Dendritic cell treated with granulocyte-macrophage colony-stimulating factor and Interleukin-4, amounts not matched to agents 40 ng/mL and 50 ng/mL, for 4 days (primary cell): Measurements from ENCODE around the gene MACROD1.
"Not testable (repeated sequence)": the region's sequence is repeated elsewhere in the genome, so short reads cannot be mapped to it uniquely, and the experiment has no call there.

ENCODE experiments used
- H3K27ac Mint-ChIP-seq: one replicate; pipeline ENCODE4 v1.8.0; 2022; ENCODE audit warnings: mild to moderate bottlenecking, mixed read lengths
- H3K27me3 Mint-ChIP-seq: one replicate; pipeline ENCODE4 v1.8.0; 2022; ENCODE audit warnings: mild to moderate bottlenecking, mixed read lengths
- H3K36me3 Mint-ChIP-seq: one replicate; pipeline ENCODE4 v1.8.0; 2022; ENCODE audit warnings: low read depth, mixed read lengths
- H3K4me1 Mint-ChIP-seq: one replicate; pipeline ENCODE4 v1.8.0; 2022; ENCODE audit warnings: low read depth, mixed read lengths
- H3K4me3 Mint-ChIP-seq: one replicate; pipeline ENCODE4 v1.8.0; 2022; ENCODE audit warnings: mild to moderate bottlenecking, moderate library complexity, mixed read lengths
- H3K9me3 Mint-ChIP-seq: one replicate; pipeline ENCODE4 v1.8.0; 2022; ENCODE audit warnings: mixed read lengths
- intact Hi-C: fragments of 100-400 bp; cut with micrococcal nuclease; formaldehyde crosslinking; loops from one replicate; pipeline ENCODE4 v1.15.0; 2022

The MACROD1 gene

DNA sequence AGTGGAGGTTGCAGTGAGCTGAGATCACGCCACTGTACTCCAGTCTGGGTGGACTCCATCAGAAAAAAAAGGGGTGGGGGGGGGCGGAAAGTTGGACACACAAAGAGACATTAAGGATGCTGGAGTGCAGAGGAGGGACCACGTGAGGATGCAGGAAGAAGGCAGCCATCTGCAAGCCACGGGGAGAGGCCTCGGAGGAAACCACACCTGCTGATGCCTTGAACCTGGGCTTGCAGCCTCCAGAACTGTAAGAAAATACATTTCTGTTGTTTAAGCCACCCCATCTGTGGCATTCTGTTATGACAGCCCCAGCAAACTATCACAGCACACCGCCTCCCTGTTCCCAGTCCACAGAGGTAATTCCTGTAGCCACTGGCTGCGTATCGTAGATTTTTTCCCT is 10.8 kb upstream of the MACROD1 start:
- intact Hi-C loops, result no loop called here
- H3K27ac Mint-ChIP-seq, result no peak overlapping the region
- peaks cover 7% of the 10 kb centered on the region for H3K27me3 Mint-ChIP-seq
- peaks cover 28% of the 10 kb centered on the region for H3K4me1 Mint-ChIP-seq
- H3K36me3 Mint-ChIP-seq, result no peaks in the 10 kb centered on the region
- no peak overlapping the region for H3K4me3 Mint-ChIP-seq
- H3K9me3 Mint-ChIP-seq, result peaks cover 8% of the 10 kb centered on the region

DNA sequence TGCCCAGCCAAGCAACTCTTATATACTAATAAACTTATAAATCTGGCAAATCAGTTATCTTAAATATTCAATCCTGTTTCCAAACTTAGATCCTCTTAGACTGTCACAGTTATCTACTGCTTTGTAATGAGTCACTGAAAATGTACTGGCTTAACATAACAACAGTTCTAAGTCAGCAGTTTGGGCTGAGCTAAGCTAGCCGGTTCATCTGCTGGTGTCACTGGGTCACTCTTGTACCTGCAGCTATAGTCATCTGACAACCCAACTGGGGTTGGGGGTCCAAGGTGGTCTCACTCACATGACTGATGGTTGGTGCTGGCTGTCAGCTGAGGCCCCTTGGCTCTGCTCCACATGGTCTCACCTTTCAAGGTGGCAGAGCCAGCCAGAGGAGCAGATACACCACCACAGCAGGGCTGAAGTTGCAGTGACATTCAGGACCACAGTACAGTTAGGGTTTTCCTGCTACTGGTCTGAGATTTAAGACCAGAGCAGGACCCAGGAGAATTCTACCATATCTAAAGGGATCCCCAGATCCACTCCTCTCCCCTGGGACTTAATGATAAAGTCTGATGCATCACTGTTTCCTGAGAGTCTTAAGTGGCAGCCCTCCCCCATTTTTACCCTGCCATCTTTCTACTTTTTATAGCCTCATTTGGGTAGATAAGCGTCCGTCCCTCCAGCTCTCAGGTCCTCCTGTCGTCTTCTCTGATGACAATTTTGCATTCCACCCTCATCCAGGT is 7.9 kb upstream of the MACROD1 start:
- H3K36me3 Mint-ChIP-seq, result no peaks in the 10 kb centered on the region
- H3K27me3 Mint-ChIP-seq, result peaks cover 7% of the 10 kb centered on the region
- intact Hi-C loops, result no loop called here
- no peak overlapping the region for H3K27ac Mint-ChIP-seq
- H3K9me3 Mint-ChIP-seq, result peaks cover 8% of the 10 kb centered on the region
- peaks cover 12% of the 10 kb centered on the region for H3K4me1 Mint-ChIP-seq
- H3K4me3 Mint-ChIP-seq, result no peak overlapping the region

DNA sequence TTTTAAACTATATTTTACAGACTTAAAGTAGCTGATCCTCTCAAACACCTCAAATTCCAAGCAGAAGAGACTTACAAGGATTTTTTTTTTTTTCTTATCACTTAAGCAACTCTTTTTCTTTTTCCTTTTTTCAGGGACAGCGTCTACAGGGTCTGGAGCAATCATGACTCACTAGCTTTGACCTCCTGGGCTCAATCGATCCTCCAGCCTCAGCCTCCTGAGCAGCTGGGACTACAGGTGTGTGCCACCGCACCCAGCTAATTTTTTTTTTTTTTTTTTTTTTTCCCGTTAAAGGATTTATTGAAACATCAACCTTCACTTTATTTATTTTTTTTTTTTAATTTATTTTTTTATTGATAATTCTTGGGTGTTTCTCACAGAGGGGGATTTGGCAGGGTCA is 4.5 kb upstream of the MACROD1 start:
- H3K27ac Mint-ChIP-seq, result no peak overlapping the region
- no peaks in the 10 kb centered on the region for H3K36me3 Mint-ChIP-seq
- peaks cover 5% of the 10 kb centered on the region for H3K4me1 Mint-ChIP-seq
- H3K4me3 Mint-ChIP-seq, result no peak overlapping the region
- peaks cover 6% of the 10 kb centered on the region for H3K27me3 Mint-ChIP-seq
- intact Hi-C loops, result no loop called here
- H3K9me3 Mint-ChIP-seq, result peaks cover 8% of the 10 kb centered on the region

DNA sequence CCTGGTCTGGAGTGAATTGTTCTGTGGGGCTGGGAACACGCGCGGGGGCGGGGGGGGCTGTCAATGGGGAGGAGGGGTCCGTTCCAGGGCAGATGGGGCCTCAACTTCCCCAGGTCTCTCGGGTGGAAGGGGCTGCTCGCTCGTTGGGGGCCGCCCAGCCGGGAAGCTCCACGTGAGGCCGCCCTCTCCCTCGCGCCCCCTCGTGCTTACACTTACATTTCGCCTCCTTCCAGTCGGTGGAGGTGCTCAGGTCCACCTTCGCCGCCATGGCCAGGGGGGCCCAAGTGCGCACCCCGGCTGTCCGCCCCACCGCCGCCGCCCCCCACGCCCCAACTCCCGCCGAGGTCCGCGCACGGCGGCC is 452 bp downstream of the MACROD1 start:
- Mint-ChIP-seq H3K9me3 (no peaks in the 10 kb centered on the region), H3K27ac (peak overlapping the region; percentile 63)
- intact Hi-C loops, result no loop called here

DNA sequence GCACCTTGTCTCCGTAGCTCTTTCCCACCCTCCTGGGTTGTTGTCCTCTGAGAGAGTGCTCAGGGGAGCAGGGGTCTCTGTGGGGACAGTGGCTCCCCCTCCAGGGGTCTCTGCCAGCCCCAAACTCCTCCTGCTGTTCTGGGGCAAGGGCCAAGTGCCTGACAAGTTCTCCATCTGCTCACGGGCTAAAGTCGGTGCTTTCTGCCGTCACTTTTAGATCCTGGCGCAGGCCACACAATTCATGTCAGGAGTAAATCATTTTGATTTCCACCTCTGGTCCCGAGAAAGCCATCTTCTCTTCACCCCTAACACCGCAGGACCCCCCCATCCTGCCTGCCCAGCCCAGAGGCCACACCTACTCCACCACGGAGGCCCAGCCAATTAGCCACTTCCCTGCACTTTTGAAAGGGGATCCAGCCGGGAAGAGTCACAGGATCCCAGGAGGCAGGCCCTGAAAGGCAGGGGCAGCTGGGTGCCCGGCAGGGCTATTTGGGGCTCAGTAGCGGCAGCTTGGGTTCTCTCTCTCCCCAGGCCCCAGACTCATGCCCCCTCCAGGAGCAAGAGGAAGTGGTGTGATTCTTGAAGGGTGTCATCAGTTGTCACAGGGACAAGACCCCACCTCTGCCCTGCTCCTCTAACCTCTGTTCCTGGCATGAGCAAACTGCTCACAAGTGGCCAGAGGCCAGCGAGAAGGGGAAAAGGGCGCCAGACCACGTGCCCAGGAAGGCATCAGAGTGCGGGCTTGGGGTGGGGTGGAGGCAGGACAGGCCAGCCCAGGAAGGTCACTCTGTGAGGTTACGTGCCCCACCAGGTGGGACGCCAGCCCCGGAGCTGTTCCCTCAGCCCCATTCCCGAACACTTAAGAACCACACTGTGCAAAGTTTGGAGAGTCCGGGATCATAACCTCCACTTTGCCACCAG is 1.3 kb downstream of the MACROD1 start:
- H3K4me3 Mint-ChIP-seq, result peak overlapping the region; percentile 81
- H3K9me3 Mint-ChIP-seq, result no peaks in the 10 kb centered on the region
- intact Hi-C loops, result no loop called here
- H3K27me3 Mint-ChIP-seq, result peaks cover 13% of the 10 kb centered on the region
- no peaks in the 10 kb centered on the region for H3K36me3 Mint-ChIP-seq
- peaks cover 14% of the 10 kb centered on the region for H3K4me1 Mint-ChIP-seq
- no peak overlapping the region for H3K27ac Mint-ChIP-seq

More for the DNA sequence above, 452 bp downstream of the MACROD1 start:
- peak overlapping the region; percentile 81 for H3K4me3 Mint-ChIP-seq
- H3K36me3 Mint-ChIP-seq, result no peaks in the 10 kb centered on the region
- H3K27me3 Mint-ChIP-seq, result peaks cover 13% of the 10 kb centered on the region
- peaks cover 14% of the 10 kb centered on the region for H3K4me1 Mint-ChIP-seq

DNA sequence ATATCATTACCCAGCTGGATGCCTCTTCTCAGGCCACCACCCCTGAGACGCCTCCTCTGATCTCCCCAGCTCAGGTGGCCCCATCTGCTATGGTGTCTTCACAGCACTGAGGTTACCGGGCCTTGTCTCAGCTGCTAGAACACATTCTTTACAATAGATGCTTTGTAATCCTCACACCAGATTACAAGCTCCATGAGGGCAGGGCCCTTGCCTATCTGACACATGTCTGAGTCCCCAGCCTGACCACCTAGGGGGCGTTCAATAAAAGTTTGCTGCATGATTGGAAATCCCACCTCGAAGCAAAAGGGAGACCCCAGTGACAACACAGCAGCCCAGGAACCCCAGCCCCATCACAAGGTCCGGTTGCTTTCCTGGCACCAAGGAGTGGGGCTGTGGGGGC is 2.0 kb downstream of the MACROD1 start:
- Mint-ChIP-seq H3K4me3 (no peak overlapping the region), H3K27me3 (peaks cover 13% of the 10 kb centered on the region), H3K27ac (no peak overlapping the region), H3K36me3 (no peaks in the 10 kb centered on the region), H3K4me1 (peaks cover 14% of the 10 kb centered on the region), H3K9me3 (no peaks in the 10 kb centered on the region)
- intact Hi-C loops, result no loop called here

DNA sequence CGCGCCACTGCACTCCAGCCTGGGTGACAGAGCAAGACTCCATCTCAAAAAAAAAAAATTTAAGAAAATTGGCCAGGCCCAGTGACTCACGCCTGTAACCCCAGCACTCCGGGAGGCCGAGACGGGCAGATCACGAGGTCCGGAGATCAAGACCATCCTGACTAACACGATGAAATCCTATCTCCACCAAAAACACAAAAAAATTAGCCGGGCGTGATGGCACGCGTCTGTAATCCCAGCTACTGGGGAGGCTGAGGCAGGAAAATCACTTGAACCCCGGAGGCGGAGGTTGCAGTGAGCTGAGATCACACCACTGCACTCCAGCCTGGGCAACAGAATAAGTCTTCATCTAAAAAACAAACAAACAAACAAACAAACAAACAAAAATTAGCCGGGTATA is 3.1 kb downstream of the MACROD1 start:
- H3K9me3 Mint-ChIP-seq, intact Hi-C loops, H3K27ac Mint-ChIP-seq, H3K36me3 Mint-ChIP-seq, H3K4me3 Mint-ChIP-seq: not testable (repeated sequence)
- Mint-ChIP-seq H3K4me1 (peaks cover 14% of the 10 kb centered on the region), H3K27me3 (peaks cover 13% of the 10 kb centered on the region)

DNA sequence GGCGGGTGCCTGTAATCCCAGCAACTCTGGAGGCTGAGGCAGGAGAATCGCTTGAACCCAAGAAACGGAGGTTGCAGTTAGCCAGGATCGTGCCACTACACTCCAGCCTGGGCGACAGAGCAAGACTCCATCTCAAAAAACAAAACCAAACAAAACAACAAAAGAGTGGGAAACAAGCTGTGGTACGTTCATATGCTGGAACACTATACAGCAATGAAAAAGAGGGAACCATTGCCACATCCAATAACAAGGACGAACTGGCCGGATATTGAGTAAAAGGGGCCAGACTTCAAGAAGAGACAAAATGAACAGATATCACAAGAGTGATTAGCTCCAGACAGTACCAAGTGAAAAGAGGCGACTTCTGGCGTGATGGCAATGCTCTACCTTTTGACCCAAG is 4.9 kb downstream of the MACROD1 start:
- H3K27ac Mint-ChIP-seq, result no peak overlapping the region
- H3K4me3 Mint-ChIP-seq, result no peak overlapping the region
- no peaks in the 10 kb centered on the region for H3K9me3 Mint-ChIP-seq
- H3K4me1 Mint-ChIP-seq, result peaks cover 9% of the 10 kb centered on the region
- intact Hi-C loops, result no loop called here
- peaks cover 9% of the 10 kb centered on the region for H3K27me3 Mint-ChIP-seq
- no peaks in the 10 kb centered on the region for H3K36me3 Mint-ChIP-seq

DNA sequence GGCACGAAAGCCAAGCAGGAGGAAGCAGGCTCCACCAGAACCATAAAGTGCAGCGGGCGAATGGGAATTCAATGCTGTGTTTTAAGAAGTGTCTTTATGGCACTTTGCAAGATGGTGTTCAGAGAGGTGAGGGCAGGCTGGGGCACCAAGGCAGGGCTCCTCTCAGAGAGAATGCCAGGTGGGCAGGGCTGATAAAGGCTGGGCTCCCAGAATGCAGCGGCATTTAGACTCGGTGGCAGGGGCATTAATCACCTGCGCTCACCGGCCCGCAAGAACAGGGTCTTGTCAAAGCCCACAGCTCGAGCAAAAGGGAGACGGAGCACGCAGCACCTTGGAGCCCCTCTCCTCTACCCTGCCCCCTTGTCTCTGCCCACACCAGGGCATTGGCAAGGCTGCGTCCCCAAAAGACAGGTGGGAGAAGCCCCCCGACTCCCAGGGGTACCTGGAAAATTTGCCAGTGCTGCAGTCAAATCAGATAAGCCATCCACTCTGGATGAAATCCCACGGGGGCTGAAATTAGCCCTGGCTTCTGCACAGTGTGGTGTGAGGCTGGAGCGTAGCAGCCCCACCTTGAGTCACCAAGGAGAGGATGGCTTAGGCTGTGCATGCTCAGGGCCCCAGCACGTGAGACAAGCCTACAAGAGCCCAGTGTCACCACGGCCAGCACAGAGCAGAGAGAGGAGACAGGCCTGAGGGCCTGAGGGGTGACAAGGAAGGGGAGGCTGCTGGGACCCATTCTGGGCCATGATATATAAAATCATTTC is 8.1 kb downstream of the MACROD1 start:
- Mint-ChIP-seq H3K4me1 (no peaks in the 10 kb centered on the region), H3K4me3 (no peak overlapping the region), H3K36me3 (no peaks in the 10 kb centered on the region), H3K27ac (no peak overlapping the region), H3K27me3 (peaks cover 15% of the 10 kb centered on the region), H3K9me3 (no peaks in the 10 kb centered on the region)
- intact Hi-C loops, result no loop called here

DNA sequence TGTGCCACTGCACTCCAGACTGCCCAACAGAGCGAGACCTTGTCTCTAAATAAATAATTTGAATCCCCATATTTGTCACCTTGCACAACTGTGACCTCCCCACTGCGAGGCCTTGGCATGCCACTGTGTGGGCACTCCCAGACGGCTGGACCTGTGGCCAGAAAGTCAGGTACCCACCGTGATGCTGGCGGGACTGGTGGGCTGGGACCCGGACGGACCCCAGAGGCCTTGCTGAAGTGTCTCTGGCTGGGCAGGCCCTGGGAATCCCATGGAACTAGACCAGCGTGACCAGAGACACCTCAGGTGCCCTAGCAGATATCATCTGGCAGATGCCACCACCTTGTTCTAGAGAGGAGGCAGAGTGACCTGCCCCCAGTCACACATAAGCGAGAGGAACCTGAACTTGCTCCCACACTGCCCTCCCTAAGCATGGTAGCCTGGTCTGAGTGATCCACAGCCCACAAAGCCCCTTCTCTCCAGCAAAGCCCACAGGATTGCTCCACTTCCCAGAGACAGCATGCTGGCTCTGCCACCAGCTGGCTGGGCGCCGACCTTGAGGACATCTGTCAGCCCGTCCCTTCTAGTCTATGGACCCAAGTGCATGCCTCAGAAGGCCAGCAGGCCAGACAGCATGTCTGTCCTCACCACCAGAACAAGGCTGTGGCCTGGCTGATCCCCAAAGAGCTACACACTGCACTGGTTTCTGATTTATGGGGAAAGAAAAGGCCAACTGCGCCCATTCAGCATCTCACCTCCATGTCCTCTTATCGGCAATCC is 9.5 kb downstream of the MACROD1 start:
- Mint-ChIP-seq H3K4me1 (no peaks in the 10 kb centered on the region), H3K4me3 (no peak overlapping the region), H3K27me3 (peaks cover 19% of the 10 kb centered on the region), H3K36me3 (no peaks in the 10 kb centered on the region), H3K27ac (no peak overlapping the region), H3K9me3 (no peaks in the 10 kb centered on the region)
- intact Hi-C loops, result no loop called here

DNA sequence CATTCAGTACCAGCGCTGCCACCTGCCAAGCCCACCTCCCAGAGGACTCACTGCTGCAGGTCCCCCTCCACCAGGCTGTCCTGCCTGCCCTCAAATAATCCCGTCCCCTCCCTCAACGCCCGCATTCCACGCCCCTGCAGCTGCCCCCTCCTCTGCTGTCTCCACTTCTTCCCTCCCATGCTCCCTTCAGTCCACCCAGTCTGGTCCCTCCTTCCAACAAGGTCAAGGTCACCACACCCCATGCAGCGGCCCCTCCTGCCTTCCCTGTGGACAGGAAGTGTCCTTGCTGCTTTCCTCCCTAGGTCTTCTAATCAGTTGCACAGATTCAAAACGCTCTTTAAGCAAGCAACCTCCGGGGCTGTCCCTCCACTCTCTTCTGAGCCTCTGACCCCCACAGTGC is 12.1 kb downstream of the MACROD1 start:
- Mint-ChIP-seq H3K4me1 (no peaks in the 10 kb centered on the region), H3K27ac (no peak overlapping the region), H3K9me3 (no peaks in the 10 kb centered on the region), H3K27me3 (peaks cover 22% of the 10 kb centered on the region), H3K4me3 (no peak overlapping the region), H3K36me3 (no peaks in the 10 kb centered on the region)
- intact Hi-C loops, result no loop called here

DNA sequence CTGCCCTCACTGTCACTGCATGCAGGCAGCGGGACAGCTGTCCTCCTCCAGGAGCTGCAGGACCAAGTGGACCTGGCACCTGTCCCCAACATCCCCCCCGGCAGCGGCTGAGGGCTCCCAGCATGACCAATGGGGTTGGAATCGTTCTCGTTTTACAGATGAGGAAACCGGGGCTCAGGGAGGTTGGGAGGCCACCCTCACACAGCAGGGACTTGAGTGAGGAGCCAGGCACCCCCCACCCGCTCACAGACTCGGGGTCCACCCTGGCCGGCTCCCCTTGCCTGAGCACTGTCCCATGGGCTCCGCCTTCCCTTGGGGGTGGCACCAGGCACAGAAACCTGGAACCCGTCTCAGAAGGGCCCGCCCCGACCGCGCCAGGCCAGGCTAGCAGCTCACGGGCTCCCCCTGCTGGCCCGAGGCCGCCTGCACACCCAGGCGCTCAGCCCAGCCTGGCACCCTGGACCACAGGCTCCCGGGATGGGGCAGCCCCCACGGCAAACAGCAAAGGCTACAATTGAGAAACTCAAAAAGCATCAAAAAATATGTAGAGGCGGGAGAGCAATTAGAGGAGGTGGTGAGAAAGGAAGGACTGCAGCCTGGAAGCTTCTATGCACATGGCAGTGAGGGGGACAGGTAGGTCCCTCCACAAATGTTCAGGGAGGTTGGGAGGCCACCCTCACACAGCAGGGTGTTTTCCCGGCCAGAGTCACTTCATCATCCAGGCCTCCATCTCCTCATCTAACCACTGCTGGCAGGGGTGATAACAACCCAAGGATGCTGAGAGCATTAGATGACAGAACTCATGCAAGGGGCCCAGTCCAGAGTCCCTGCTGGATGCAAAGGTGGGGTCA is 12.8 kb downstream of the MACROD1 start:
- H3K4me3 Mint-ChIP-seq, result no peak overlapping the region
- H3K27me3 Mint-ChIP-seq, result peaks cover 27% of the 10 kb centered on the region
- H3K36me3 Mint-ChIP-seq, result no peaks in the 10 kb centered on the region
- H3K9me3 Mint-ChIP-seq, result no peaks in the 10 kb centered on the region
- H3K4me1 Mint-ChIP-seq, result no peaks in the 10 kb centered on the region
- intact Hi-C loops, result no loop called here
- H3K27ac Mint-ChIP-seq, result no peak overlapping the region

DNA sequence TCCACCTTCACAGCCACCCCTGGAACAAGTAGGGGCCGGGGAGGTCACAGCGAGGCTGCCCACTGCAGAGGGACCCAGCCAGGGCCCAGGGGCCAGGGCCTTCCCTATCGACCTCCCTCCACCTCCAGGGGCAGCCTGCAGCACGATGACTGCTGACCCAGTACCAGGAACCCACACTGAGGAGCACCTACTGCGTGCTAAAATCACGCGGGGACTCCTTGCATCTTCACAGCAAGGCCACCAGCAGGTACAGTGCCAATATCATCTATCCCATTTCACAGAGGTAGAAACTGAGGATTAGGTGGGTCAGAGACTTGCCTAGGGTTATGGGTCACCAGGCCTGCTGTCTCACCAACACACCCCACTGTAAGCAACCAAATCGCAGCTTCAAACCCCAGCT is 14.6 kb downstream of the MACROD1 start:
- H3K36me3 Mint-ChIP-seq, result no peaks in the 10 kb centered on the region

More for the DNA sequence above, 14.6 kb downstream of the MACROD1 start:
- Mint-ChIP-seq H3K27me3 (peaks cover 32% of the 10 kb centered on the region), H3K4me1 (peaks cover 5% of the 10 kb centered on the region), H3K4me3 (no peak overlapping the region), H3K9me3 (no peaks in the 10 kb centered on the region), H3K27ac (no peak overlapping the region)
- intact Hi-C loops, result no loop called here
